IMR-90 (cell line): ENCODE data around the gene MRTO4. TPM values are rescaled to one million over a fixed set of nuclear protein-coding genes. Genes with fewer than 3 reads are reported as not detected.

Source experiments
- ATAC-seq: fragments of 200-7000 bp; cut with Tn5 transposase; 2 replicates; pipeline ENCODE4 v1.9.1; 2020; ENCODE audit warnings: low read depth, mild to moderate bottlenecking, moderate library complexity
- BruUV-seq: library from RNA; stranded (reverse); fragments of 400-500 nt; replicated peaks from 2 replicates; lab custom pipeline; 2021; lab: Mats Ljungman, UMichigan
- CTCF ChIA-PET: fragments of 300-600 bp; formaldehyde crosslinking; extraction: SDS; loops from one replicate; lab custom pipeline; 2021; ENCODE audit warnings: antibody characterized with exemption; lab: Yijun Ruan, JAX
- POLR2A ChIA-PET: fragments of 300-600 bp; sonication (Branson Sonifier 250); formaldehyde crosslinking; loops from one replicate; lab custom pipeline; 2022; ENCODE audit warnings: antibody characterized with exemption; ENCODE audit not compliant: unreplicated experiment; lab: Charles Lee
- DNase-seq: peaks from one replicate; pipeline ENCODE4 v3.0.0; 2013
- H2AFZ ChIP-seq: replicated peaks from 2 replicates; pipeline ENCODE3; 2013; ENCODE audit warnings: low read length, mild to moderate bottlenecking; ENCODE audit not compliant: poor library complexity
- H2AK5ac ChIP-seq: 2 replicates; pipeline ENCODE4 v1.6.1; 2013; ENCODE audit warnings: low read depth, low read length, inconsistent platforms
- H2AK9ac ChIP-seq: replicated peaks from 2 replicates; pipeline ENCODE3; 2013; ENCODE audit warnings: mild to moderate bottlenecking, low read depth, low read length, moderate library complexity; ENCODE audit not compliant: poor library complexity
- H2BK120ac ChIP-seq: 2 replicates; pipeline ENCODE4 v1.6.1; 2013; ENCODE audit warnings: low read depth, low read length, inconsistent platforms
- H2BK15ac ChIP-seq: 3 replicates; pipeline ENCODE4 v1.6.1; 2013; ENCODE audit warnings: low read depth, low read length, inconsistent platforms
- H2BK20ac ChIP-seq: 2 replicates; pipeline ENCODE4 v1.6.1; 2013; ENCODE audit warnings: low read depth, mild to moderate bottlenecking, inconsistent platforms, low read length, moderate library complexity
- H2BK5ac ChIP-seq: 2 replicates; pipeline ENCODE4 v1.6.1; 2013; ENCODE audit warnings: mild to moderate bottlenecking, low read depth, low read length, inconsistent platforms; ENCODE audit not compliant: poor library complexity, severe bottlenecking
- H3K14ac ChIP-seq: replicated peaks from 2 replicates; pipeline ENCODE4 v1.6.1; 2013; ENCODE audit warnings: low read depth, low read length, inconsistent platforms
- H3K18ac ChIP-seq: 2 replicates; pipeline ENCODE4 v1.6.1; 2013; ENCODE audit warnings: low read depth, low read length, control low read depth
- H3K23ac ChIP-seq: 2 replicates; pipeline ENCODE4 v1.6.1; 2013; ENCODE audit warnings: low read depth, low read length, inconsistent platforms
- H3K27ac ChIP-seq: 2 replicates; pipeline ENCODE4 v1.5.1; 2013; ENCODE audit warnings: mild to moderate bottlenecking, control low read depth, low read length; ENCODE audit not compliant: insufficient read depth
- H3K27me3 ChIP-seq: 2 replicates; pipeline ENCODE4 v1.6.1; 2013; ENCODE audit warnings: low read length; ENCODE audit not compliant: control insufficient read depth, insufficient read depth
- H3K36me3 ChIP-seq: 2 replicates; pipeline ENCODE4 v1.6.1; 2013; ENCODE audit warnings: low read length, mixed read lengths; ENCODE audit not compliant: control insufficient read depth, insufficient read depth
- H3K4ac ChIP-seq: 2 replicates; pipeline ENCODE4 v1.6.1; 2013; ENCODE audit warnings: low read depth, low read length, inconsistent platforms
- H3K4me1 ChIP-seq: 2 replicates; pipeline ENCODE4 v1.6.1; 2013; ENCODE audit warnings: low read length, mixed read lengths; ENCODE audit not compliant: control insufficient read depth, insufficient read depth
- H3K4me2 ChIP-seq: 2 replicates; pipeline ENCODE4 v1.6.1; 2013; ENCODE audit warnings: low read depth, mild to moderate bottlenecking, control low read depth, low read length, moderate library complexity
- H3K4me3 ChIP-seq: 2 replicates; pipeline ENCODE4 v1.5.1; 2013; ENCODE audit warnings: low read depth, mild to moderate bottlenecking, control low read depth, low read length, moderate library complexity; ENCODE audit not compliant: insufficient read depth
- H3K56ac ChIP-seq: 2 replicates; pipeline ENCODE4 v1.6.1; 2013; ENCODE audit warnings: low read length, inconsistent platforms; ENCODE audit not compliant: insufficient read depth; ENCODE audit errors: extremely low read depth
- H3K79me1 ChIP-seq, 2 experiments: 2 replicates each; pipeline ENCODE4 v1.6.1; 2013; ENCODE audit warnings: low read length in 2 of 2, inconsistent platforms in 1 of 2, low read depth in 1 of 2
- H3K9ac ChIP-seq: 2 replicates; pipeline ENCODE4 v1.6.1; 2013; ENCODE audit warnings: low read depth, low read length, control low read depth
- H3K9me1 ChIP-seq: 2 replicates; pipeline ENCODE4 v1.6.1; 2013; ENCODE audit warnings: low read length, inconsistent platforms; ENCODE audit not compliant: insufficient read depth
- H3K9me3 ChIP-seq: 2 replicates; pipeline ENCODE4 v1.6.1; 2013; ENCODE audit warnings: low read length; ENCODE audit not compliant: control insufficient read depth, insufficient read depth
- H4K20me1 ChIP-seq: 2 replicates; pipeline ENCODE4 v1.6.1; 2013; ENCODE audit warnings: low read length, inconsistent platforms; ENCODE audit not compliant: insufficient read depth
- H4K5ac ChIP-seq: 2 replicates; pipeline ENCODE4 v1.6.1; 2013; ENCODE audit warnings: mild to moderate bottlenecking, low read depth, low read length, control low read depth
- H4K8ac ChIP-seq, 2 experiments: 2 replicates each; pipeline ENCODE4 v1.6.1; 2013; ENCODE audit warnings: low read depth in 2 of 2, low read length in 2 of 2, control low read depth in 1 of 2, inconsistent platforms in 1 of 2
- H4K91ac ChIP-seq: 2 replicates; pipeline ENCODE4 v1.6.1; 2013; ENCODE audit warnings: low read depth, low read length, inconsistent platforms; ENCODE audit not compliant: insufficient read depth
- RFX5 ChIP-seq: IDR thresholded peaks from 2 replicates; pipeline ENCODE4 v1.8.0; 2012; ENCODE audit warnings: low read depth, mild to moderate bottlenecking, low read length, moderate library complexity
- WGBS, 2 experiments: methylation state at CpG; one replicate each; pipeline versions ENCODE4 v1.1.5 to v1.1.7; 2013; ENCODE audit warnings: missing lambda C conversion rate in 2 of 2; ENCODE audit not compliant: insufficient read length in 1 of 2; ENCODE audit errors: extremely low coverage in 2 of 2; 5-methylcytosine and 5-hydroxymethylcytosine counted together
- dilution Hi-C: fragments of 300-500 bp; cut with HindIII; formaldehyde crosslinking; loops from one replicate; pipeline ENCODE4 v1.14.3; 2018; ENCODE audit warnings: low sequenced_read_pairs; ENCODE audit not compliant: unreplicated experiment
- in situ Hi-C: fragments of 300-500 bp; cut with MboI; formaldehyde crosslinking; loops from 3 replicates; pipeline ENCODE4 v1.14.3; 2019; ENCODE audit warnings: low sequenced_read_pairs, inconsistent platforms, mixed read lengths
- intact Hi-C: fragments of 100-400 bp; cut with micrococcal nuclease; formaldehyde crosslinking; loops from 2 replicates; pipeline ENCODE4 v1.10.0; 2022
- polyA plus RNA-seq, 3 experiments: library from polyadenylated mRNA; depleted of rRNA; stranded (reverse); fragments of >200 nt; gene quantifications; 2 replicates each; pipeline ENCODE4 v1.2.3, GENCODE V29; 2012; ENCODE audit warnings: low replicate concordance in 1 of 3
- total RNA-seq: library from RNA; depleted of rRNA; stranded (reverse); fragments of >200 nt; gene quantifications from 2 replicates; pipeline ENCODE4 v1.2.3, GENCODE V29; 2012

Gene MRTO4
- total and polyA plus RNA-seq, 2 of the 4 experiments (the other 2 are of a cell fraction), result 48.0 to 58.1 TPM

DNA sequence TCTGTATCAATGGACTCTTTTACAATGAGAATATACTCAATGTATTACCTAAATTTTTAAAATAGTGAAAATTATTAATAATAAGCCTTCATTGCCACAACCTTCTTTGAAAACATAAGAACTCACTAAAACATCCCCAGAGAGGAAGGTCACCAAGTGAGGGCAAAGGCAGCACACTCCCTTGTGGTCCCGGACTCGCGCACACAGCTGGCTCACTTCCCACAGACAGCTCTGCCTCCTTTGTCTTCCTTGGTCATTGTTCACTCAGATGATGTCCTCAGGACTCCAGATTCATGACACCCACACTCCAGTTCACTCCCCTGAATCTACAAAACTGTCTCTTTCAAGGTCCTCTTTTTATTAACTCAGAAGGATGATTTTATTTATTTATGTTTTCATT, 22.4 kb upstream of the MRTO4 start:
- dilution Hi-C loops (no loop called here), intact Hi-C loops (no loop called here), in situ Hi-C loops (no loop called here)
- ChIA-PET CTCF (no interaction called here), POLR2A (no interaction called here)
- no peak overlapping the region for H3K4me2 ChIP-seq
- H3K27me3 ChIP-seq, result no peaks in the 10 kb centered on the region
- no peak overlapping the region for H3K4ac ChIP-seq
- H3K23ac ChIP-seq, result no peak overlapping the region
- no TSS peak for BruUV-seq
- no peak overlapping the region for H3K56ac ChIP-seq
- DNase-seq (no peak), ATAC-seq (no peak)
- H3K4me1 ChIP-seq, result peaks cover 11% of the 10 kb centered on the region; the same call in 1 of the 2 replicates
- H3K14ac ChIP-seq, result no peak overlapping the region
- no peak overlapping the region for H2AFZ ChIP-seq
- H2BK5ac ChIP-seq, result no peak overlapping the region
- no peak overlapping the region for H2AK9ac ChIP-seq
- H3K9ac ChIP-seq, result no peak overlapping the region
- H4K91ac ChIP-seq, result no peak overlapping the region
- H4K8ac ChIP-seq, result no peak overlapping the region
- H3K9me1 ChIP-seq, result peaks cover 11% of the 10 kb centered on the region; the same call in 1 of the 2 replicates
- H3K4me3 ChIP-seq, result no peak overlapping the region
- WGBS, 2 experiments, result no CpG with 5 or more reads among the region's 3 CpGs
- H3K9me3 ChIP-seq, result no peaks in the 10 kb centered on the region
- no peak overlapping the region for H2BK15ac ChIP-seq
- H3K18ac ChIP-seq, result no peak overlapping the region
- peaks cover 50% of the 10 kb centered on the region for H3K36me3 ChIP-seq
- H4K20me1 ChIP-seq, result peaks cover 8% of the 10 kb centered on the region
- H3K27ac ChIP-seq, result no peak overlapping the region
- H2BK120ac ChIP-seq, result no peak overlapping the region
- no peak overlapping the region for H2BK20ac ChIP-seq
- no peak for TF ChIP-seq RFX5
- H3K79me1 ChIP-seq, result peaks cover 14 to 24% of the 10 kb centered on the region in 2 experiments
- no peak overlapping the region for H2AK5ac ChIP-seq
- H4K5ac ChIP-seq, result no peak overlapping the region
